RKO (cell line): ENCODE results near the gene ZFP36L1.

Experiments used
- DNase-seq: peaks from one replicate; pipeline ENCODE4 v3.0.0-alpha.2; 2016; ENCODE audit warnings: low spot score

The ZFP36L1 gene

GRCh38 chr14:68792979-68793733, at the start of gene ZFP36L1:
TSS of gene ZFP36L1 (minus strand) at chr14:68793067. CDS start at chr14:68792938, 129 bp downstream.
- peak; percentile 98 for DNase-seq

GRCh38 chr14:68842298-68842697, 49.4 kb upstream of the ZFP36L1 start:
- DNase-seq: no peak

- DNase-seq: no peak
Measured at GRCh38 chr14:68841016-68841809, 48.3 kb upstream of the ZFP36L1 start.

GRCh38 chr14:68840454-68840853, 47.6 kb upstream of the ZFP36L1 start:
- DNase-seq: no peak

GRCh38 chr14:68836082-68836481, 43.2 kb upstream of the ZFP36L1 start:
- DNase-seq: no peak

GRCh38 chr14:68834816-68835215, 41.9 kb upstream of the ZFP36L1 start:
- DNase-seq: no peak

- no peak for DNase-seq
Measured at GRCh38 chr14:68828698-68829097, 35.8 kb upstream of the ZFP36L1 start.

GRCh38 chr14:68825729-68826128, 32.9 kb upstream of the ZFP36L1 start:
- no peak for DNase-seq

GRCh38 chr14:68824517-68825347, 31.9 kb upstream of the ZFP36L1 start:
- peak; percentile 91 for DNase-seq

- no peak for DNase-seq
Measured at GRCh38 chr14:68824207-68824516, 31.3 kb upstream of the ZFP36L1 start.

- no peak for DNase-seq
Measured at GRCh38 chr14:68823434-68824206, 30.8 kb upstream of the ZFP36L1 start.

- no peak for DNase-seq
Measured at GRCh38 chr14:68822926-68823325, 30.1 kb upstream of the ZFP36L1 start.

- DNase-seq: no peak
Measured at GRCh38 chr14:68822132-68822651, 29.3 kb upstream of the ZFP36L1 start.

- DNase-seq: no peak
Measured at GRCh38 chr14:68820999-68821683, 28.3 kb upstream of the ZFP36L1 start.

- DNase-seq: no peak
Measured at GRCh38 chr14:68820536-68820935, 27.7 kb upstream of the ZFP36L1 start.

- no peak for DNase-seq
Measured at GRCh38 chr14:68820119-68820518, 27.3 kb upstream of the ZFP36L1 start.

- peak; percentile 67 for DNase-seq
Measured at GRCh38 chr14:68819260-68819691, 26.4 kb upstream of the ZFP36L1 start.

GRCh38 chr14:68817506-68818212, 24.8 kb upstream of the ZFP36L1 start:
- DNase-seq: no peak

- no peak for DNase-seq
Measured at GRCh38 chr14:68816943-68817430, 24.1 kb upstream of the ZFP36L1 start.
